C4-2B (cell line): ENCODE measurements around the gene PTGR3.
A peak's percentile ranks its signal among the peaks of the same experiment; 100 is the strongest.

Experiments
- H3K27ac ChIP-seq: fragments of 450-650 bp; 2 replicates; pipeline ENCODE4 v1.5.1; 2017
- ZFX ChIP-seq: fragments of 450-650 bp; IDR thresholded peaks from 2 replicates; pipeline ENCODE4 v1.6.1; 2017
- TF ChIP-seq, protein P1 (sequence below): fragments of 450-650 bp; conservative IDR thresholded peaks from 2 replicates; pipeline ENCODE4 v1.5.1; 2017; ENCODE audit warnings: mild to moderate bottlenecking

Gene PTGR3

DNA sequence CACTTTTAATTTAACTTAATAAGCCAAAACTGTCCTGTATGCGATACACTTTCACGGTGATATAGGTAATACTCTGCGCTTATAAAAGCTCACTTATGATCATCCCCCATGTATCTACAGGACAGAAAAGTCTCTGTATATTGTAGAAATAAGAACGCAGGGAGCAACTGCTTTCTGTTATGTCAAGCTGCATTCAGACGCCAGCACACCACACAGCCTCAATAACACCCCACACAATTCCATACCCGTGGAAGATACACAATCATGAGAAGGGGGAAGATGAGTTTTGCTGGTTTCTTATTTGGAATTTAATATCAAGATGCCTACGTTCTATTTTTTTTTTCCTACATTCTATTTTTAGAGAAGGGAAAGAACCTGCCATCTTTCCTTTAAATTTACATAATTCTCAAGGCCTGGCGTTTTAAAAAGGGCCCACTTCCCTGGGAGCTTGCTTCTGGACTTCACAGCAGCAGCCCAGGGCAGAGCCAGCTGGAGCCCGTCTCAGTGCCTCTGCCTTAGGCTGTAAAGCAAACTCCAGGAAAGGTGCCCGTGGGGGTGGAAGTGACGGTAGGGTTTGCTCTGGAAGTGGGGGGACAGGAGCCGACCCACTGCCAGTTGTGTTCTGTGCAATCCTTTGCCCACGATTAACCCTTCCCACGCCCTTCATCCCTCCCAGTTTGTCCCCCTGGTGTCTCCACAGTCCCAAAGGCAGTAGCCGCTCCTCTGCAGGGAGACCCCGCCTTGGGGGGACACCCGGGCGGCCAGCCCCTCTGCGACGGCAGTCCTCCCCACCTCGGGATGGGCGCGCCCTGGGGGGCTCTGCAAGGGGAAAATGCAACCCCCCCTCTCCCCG, 5.3 kb downstream of the PTGR3 start:
- TF ChIP-seq, protein P1, sequence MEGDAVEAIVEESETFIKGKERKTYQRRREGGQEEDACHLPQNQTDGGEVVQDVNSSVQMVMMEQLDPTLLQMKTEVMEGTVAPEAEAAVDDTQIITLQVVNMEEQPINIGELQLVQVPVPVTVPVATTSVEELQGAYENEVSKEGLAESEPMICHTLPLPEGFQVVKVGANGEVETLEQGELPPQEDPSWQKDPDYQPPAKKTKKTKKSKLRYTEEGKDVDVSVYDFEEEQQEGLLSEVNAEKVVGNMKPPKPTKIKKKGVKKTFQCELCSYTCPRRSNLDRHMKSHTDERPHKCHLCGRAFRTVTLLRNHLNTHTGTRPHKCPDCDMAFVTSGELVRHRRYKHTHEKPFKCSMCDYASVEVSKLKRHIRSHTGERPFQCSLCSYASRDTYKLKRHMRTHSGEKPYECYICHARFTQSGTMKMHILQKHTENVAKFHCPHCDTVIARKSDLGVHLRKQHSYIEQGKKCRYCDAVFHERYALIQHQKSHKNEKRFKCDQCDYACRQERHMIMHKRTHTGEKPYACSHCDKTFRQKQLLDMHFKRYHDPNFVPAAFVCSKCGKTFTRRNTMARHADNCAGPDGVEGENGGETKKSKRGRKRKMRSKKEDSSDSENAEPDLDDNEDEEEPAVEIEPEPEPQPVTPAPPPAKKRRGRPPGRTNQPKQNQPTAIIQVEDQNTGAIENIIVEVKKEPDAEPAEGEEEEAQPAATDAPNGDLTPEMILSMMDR = no peak
- TF ChIP-seq ZFX = no peak
- no peak overlapping the region for H3K27ac ChIP-seq

DNA sequence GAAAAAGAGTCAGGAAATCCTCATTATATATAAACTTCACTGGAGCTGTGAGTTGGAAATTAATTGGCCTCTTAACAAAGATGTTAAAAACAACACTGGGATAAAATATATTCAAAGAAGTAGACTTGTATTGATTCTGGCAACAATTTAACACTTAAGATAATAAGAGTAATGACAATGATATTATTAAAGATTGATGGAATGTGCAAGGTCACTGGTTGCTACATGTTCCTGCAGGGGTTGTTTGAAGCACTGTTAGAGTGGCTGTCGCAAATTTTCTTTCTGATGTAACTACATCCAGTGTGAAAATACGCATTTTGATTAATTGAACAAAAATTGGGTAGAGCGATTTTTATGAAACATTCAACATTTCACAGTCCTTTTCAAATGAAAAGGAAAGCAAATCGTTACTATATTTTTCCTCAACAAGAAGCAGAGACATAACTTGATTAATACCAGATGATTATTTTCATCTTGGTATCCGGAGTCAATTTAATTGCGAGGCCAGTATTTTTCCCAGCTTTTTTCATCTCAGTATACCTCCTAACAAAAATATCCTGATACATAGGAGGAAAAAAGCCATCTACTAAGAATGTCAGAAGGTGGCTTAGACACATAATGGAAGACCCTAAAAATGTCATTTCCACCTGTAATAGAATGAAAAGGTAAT, 6.1 kb downstream of the PTGR3 start:
- no peak overlapping the region for H3K27ac ChIP-seq
- TF ChIP-seq ZFX = no peak
- TF ChIP-seq, protein P1 = no peak

DNA sequence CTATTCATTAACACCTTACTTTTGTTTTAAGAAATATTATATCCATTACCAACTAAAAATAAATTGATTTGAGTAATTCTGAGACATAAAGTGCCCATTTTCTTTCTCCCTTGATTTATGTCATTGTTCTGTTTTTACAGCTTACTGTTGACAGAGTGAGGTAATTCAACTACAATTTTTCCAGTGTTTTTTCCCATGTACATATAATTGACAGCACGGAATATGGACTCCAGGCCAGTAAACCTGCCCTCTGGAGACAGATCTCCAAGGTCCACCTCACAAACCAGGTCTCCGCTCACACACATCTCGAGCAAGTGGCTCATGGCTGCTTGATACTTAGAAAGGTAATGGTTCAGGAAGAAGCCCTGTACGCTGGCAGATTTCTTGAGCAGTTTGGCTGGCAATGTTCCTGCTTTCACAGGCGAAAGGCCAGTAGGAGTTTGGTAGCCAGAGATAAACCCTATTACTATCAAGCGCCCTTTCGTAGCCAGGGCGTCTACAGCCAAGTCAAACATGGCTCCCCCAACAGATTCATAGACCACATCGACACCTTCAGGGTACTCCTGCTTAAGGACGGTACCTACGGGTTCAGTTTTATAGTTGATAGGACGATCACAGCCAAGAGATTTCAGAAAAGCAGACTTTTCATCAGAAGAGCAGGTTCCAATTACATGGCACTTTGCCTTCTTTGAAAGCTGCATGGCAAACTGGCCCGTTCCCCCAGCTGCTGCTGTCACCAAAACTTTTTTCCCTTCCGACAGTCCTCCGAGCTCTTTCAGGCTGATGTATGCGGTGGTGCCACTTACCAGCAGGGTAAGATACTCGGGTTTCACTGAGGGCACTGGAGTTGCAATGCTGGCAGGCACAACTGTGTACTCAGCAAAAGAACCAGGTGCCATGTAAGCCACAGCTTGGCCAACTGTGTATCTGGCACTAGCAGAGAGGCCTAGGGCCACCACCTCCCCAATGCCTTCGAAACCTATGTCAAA, 7.4 kb downstream of the PTGR3 start:
- H3K27ac ChIP-seq = peak overlapping the region; percentile 11
- TF ChIP-seq ZFX = no peak

DNA sequence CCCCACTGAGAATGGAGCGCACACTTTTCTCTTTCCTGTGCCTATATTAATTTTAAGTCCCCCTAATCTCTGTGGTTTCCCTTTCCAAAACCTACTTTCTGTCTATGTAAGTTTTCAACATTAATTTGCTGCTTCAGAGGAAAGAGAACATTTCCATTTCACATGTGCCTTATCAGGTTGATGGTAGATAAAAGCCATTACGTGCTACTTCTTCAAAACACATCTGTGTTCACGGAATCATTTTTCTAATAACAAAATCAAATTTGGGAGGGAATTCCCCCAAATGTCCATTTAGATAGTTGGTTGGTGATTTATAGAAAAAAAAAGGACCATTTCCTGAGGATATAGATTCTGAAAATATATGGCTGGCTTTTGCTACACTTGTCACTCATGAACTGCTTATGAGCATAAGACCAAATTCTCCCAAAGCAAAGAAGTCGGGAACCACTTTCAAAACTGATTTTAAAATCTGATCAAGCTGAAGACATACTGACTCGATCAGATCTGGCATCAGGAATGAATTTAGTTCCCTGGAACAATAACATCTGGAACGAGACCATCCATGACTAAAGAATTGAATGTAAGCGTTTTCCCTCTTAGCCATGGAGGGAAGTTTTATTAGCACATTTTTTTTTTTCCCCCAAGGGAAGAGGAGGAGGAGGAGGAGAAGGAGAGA, 8.2 kb downstream of the PTGR3 start:
- TF ChIP-seq, protein P1 = no peak
- TF ChIP-seq ZFX = no peak
- no peak overlapping the region for H3K27ac ChIP-seq

DNA sequence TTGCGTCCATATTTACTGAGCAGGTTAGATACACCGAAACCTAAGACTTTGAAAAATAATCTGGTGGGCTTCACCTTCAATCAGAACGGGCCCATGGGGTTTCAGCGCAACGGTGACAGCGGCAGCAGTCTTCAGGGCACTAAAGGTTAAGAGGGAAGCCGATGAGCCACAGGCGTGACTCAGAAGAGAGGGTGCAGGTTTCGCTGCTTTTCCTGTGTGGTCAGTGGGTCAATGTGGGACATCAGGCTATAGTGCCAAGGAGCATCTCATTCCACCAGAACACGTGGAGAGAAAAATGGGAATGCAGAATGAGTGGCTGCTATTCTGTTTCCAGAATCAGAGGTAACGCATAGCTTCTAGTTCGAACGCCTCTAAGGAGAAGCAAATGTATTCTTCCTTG, 8.9 kb downstream of the PTGR3 start:
- TF ChIP-seq, protein P1 = no peak
- no peak for TF ChIP-seq ZFX

DNA sequence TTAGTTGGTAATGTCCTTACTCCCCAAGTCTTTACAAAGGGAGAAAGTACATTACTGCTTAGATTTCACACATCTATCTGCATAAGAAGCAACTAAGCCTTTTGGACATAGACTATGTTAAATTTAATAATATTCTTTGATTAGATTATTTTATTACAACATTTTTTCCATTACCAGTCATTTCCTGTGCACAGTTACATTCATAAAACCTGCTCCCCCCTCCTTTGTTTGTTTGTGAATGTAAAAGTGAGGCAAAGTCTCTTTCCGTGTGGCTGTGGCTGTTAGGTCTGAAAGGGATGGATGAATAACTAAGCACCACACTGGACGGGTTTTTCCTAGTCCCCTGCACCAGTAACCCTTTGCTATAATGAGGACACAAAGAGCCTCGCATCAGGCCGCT, 9.6 kb downstream of the PTGR3 start:
- TF ChIP-seq ZFX = no peak
- TF ChIP-seq, protein P1 = no peak
- no peak overlapping the region for H3K27ac ChIP-seq

More for the DNA sequence above, 8.9 kb downstream of the PTGR3 start:
- no peak overlapping the region for H3K27ac ChIP-seq

DNA sequence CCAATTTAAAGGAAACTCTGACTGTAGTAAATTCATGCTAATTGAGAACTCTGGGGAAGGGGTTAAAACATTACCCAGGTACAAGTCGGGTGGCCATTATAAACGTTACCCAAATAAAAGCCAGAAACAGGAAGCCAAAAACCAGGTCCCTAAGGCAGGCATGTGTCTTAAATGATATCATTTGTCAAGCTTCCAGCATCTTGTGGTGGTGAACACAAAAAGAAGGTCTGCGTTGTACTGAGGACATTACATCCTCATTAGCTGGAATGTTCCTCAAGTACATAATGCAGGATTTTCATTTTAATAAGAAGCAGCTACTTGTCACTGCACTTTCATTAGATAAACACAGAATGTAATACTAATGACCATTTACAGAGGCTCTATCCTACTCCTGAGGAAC, 10.9 kb downstream of the PTGR3 start:
- TF ChIP-seq, protein P1 = no peak
- no peak for TF ChIP-seq ZFX
- H3K27ac ChIP-seq = no peak overlapping the region
